ENCODE measurements around the gene TPPP2.
"Not testable (repeated sequence)": the region's sequence is repeated elsewhere in the genome, so short reads cannot be mapped to it uniquely, and the experiment has no call there.

- not testable (repeated sequence) for TF ChIP-seq CTCF, POLR2A (IDR thresholded peaks at IDR 0.05)
Measured at GRCh38 chr14:20985650-20986049, 44.4 kb upstream of the TPPP2 start.
